Activated naive CD4-positive, alpha-beta T cell treated with anti-CD3 and anti-CD28 coated beads, Interleukin-2, amount 10 ng/mL, durations not matched to agents 5 hours and 36 hours (primary cell): ENCODE results near the gene ABHD3. TPM values are rescaled to one million over a fixed set of nuclear protein-coding genes. Genes with fewer than 3 reads are reported as not detected.

ENCODE experiments used
- microRNA-seq: library from miRNA; unstranded; fragments of <30 nt; microRNA quantifications from one replicate; pipeline ENCODE4 v1.2.0, GENCODE V29; 2022; ENCODE audit warnings: borderline microRNAs expressed, borderline replicate concordance
- total RNA-seq, 2 experiments: library from RNA; stranded (reverse); gene quantifications; one replicate each; pipeline ENCODE4 v1.2.3, GENCODE V29; 2021

ABHD3 gene, protein sequence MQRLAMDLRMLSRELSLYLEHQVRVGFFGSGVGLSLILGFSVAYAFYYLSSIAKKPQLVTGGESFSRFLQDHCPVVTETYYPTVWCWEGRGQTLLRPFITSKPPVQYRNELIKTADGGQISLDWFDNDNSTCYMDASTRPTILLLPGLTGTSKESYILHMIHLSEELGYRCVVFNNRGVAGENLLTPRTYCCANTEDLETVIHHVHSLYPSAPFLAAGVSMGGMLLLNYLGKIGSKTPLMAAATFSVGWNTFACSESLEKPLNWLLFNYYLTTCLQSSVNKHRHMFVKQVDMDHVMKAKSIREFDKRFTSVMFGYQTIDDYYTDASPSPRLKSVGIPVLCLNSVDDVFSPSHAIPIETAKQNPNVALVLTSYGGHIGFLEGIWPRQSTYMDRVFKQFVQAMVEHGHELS
- 10 to 100 TPM; 44.3 to 45.2 TPM for total RNA-seq

DNA sequence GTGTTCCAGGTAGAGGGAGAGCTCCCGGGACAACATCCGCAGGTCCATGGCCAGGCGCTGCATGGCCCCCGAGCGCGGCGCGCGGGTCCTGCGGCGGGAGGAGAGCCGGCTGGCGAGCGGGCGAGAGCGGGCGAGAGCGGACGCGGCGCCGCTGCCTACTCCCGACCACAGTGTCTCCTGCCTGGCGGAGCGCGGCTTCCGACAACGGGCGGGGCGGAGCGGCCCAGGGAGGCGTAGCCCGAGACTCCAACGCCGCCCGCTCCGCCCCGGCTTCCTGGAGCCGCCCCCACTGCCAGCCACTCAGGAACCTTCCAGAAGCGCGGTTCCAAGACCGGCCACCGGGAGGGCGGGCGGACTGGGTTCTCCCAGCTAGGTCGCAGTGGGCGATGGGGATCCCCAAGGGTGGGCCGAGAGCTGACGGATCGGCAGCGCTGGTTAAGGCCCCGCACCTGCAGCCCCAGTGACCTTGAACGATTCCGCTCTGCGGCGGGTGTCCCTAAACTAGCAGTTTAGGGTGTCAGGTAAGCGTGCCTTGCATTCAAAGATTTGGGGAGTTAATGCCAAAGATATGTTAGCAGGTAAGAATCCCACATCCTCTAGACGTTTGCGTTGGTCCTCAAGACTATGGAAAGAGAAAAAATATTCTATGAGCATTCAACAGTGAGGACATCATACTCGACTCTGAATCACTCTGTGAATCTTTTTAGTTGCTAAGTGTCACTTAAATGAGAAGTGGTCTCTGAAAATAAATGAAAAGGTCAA lies at the start of gene ABHD3:
Gene ABHD3 (minus strand): TSS at position 172 of the 762 bp plus-strand sequence. CDS start 109 bp downstream, at position 63.

DNA sequence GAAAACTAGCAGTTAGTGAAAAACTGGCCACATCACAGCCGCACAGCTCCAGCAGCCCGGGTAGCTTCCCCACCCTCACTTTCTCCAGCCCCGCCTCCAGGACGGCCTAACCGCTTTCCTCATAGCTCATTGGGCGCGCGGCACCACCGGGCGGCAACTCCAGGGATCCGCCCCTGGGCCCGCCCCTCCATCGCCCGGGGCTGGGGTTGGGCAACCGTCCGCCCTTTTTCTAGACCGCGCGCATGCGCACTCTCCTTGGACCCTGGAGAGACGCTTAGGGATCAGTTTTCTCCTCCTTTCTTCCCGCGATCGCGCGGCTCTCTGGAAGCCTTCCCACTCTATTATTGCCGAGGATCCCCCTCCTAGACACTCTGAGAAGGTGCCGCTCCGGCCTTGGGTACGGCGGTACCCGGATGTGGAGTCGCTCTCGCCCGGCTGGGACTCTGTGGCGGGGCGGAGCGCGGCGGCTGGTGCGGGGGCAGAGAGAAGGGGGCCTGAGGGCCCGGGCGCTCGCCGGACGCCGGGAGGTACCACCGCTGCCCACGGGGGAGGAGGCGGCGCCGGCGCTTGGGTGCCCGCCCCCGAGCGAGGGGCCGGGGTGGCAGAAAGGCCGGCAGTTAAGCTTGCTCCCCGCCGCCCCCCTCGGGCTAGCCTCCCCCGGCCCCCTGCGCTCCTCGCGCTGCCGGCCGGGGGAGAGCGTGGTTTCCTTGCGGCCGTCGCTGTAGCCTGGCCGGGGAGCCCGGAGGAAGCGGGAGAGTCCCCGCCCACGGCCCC lies 36.2 kb upstream of the ABHD3 start, which contains the start of gene MIB1:
Gene MIB1 (plus strand): TSS at position 255 of the 774 bp plus-strand sequence. CDS start 792 bp downstream, outside the sequence.

DNA sequence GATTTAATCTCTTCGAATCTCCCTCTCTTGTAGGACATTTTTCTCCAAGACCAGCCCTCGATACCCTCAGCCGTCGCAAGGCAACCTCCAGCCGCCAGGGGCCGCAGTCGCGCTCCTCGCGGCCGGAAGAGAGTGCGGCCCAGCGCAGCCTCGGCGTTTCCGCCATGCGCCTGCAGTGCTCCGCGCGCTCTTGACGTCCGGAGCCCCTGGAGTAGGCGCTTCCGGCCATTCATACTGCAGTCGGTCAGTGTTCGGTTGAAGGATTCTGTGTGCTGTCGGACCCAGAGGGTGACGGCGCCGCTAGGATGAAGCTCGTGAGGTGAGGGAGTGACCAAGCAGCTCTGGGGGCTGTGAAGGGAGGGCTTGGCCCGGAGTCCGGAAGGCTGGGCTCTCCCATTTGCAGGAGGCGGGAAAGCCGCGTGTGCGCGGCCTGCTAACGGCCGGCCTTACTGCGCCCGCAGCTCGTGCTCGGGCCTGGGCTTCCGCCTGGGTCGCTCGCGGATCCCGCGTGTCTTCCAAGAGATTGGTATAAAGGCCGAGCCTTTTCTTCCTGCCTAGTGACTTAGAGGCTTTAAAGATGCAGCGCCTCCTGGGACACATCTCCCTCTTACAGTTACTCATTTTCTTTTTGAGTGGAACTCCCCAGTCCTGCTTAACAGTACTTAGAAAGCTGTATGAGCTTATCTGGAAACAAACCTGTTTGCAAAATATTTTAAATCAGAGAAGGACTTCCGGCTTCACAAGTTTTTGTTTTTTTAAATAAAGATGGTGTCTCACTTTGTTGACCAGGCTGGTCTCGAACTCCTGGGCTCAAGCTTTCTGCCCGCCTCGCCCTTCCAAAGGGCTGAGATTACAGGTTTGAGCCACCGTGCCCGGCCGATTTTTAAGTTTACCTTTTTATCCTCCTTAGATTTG lies 92.2 kb downstream of the ABHD3 start, which contains the start of gene SNRPD1:
Gene SNRPD1 (plus strand): TSS at position 190 of the 915 bp plus-strand sequence. CDS start 116 bp downstream, at position 306.

Small RNAs within 50 kb of the gene (microRNA-seq; reads per million reads assigned to microRNA genes)
- not detected for gene MIR320C1

Other genes with a start within 250 kb of the ABHD3 start
- gene ESCO1, start 104.1 kb downstream of the ABHD3 start, total RNA-seq, result 10 to 100 TPM; 20.2 to 20.6 TPM
- gene SNRPD1, start 92.5 kb downstream of the ABHD3 start, total RNA-seq, result 10 to 100 TPM; 79.0 to 81.2 TPM
- 10 to 100 TPM; 37.3 to 39.4 TPM for gene MIB1, start 36.0 kb upstream of the ABHD3 start, total RNA-seq